K562 (cell line): ENCODE measurements around the gene SELENOW. TPM values are rescaled to one million over a fixed set of nuclear protein-coding genes. Genes with fewer than 3 reads are reported as not detected.

Experiments used
- CLOCK ChIP-seq: fragments of 250-450 bp; sonication (Bioruptor Pico); IDR thresholded peaks from 2 replicates; pipeline ENCODE4 v1.4.0; 2020; ENCODE audit warnings: mild to moderate bottlenecking, moderate library complexity, borderline replicate concordance
- ELF1 ChIP-seq: fragments of 200-800 bp; sonication (Bioruptor generic); IDR thresholded peaks from 2 replicates; pipeline ENCODE4 v1.6.1; 2016; ENCODE audit warnings: missing genetic modification characterization, missing compliant biosample characterization
- HDAC8 ChIP-seq: fragments of 450-650 bp; IDR thresholded peaks from 2 replicates; pipeline ENCODE4 v1.6.1; 2016; ENCODE audit warnings: mild to moderate bottlenecking, missing genetic modification characterization, moderate library complexity, missing compliant biosample characterization
- KAT7 ChIP-seq: sonication (generic); formaldehyde crosslinking; IDR thresholded peaks from 2 replicates; pipeline ENCODE4 v1.8.0; 2022; ENCODE audit warnings: missing genetic modification reagents, mild to moderate bottlenecking, borderline replicate concordance
- POLR2AphosphoS5 ChIP-seq: IDR thresholded peaks from 2 replicates; pipeline ENCODE4 v1.6.1; 2011; ENCODE audit warnings: mild to moderate bottlenecking, low read depth, low read length, moderate library complexity; ENCODE audit not compliant: control insufficient read depth, insufficient read depth
- PTRF ChIP-seq: fragments of 450-650 bp; IDR thresholded peaks from 2 replicates; pipeline ENCODE4 v1.6.1; 2016; ENCODE audit warnings: mild to moderate bottlenecking, missing genetic modification characterization, missing compliant biosample characterization
- SAFB ChIP-seq: fragments of 200-400 bp; formaldehyde crosslinking; IDR thresholded peaks from 2 replicates; pipeline ENCODE4 v1.6.1; 2017; ENCODE audit warnings: low read depth, low read length, borderline replicate concordance
- THRAP3 ChIP-seq: fragments of 450-650 bp; IDR thresholded peaks from 2 replicates; pipeline ENCODE4 v1.6.1; 2016; ENCODE audit warnings: mild to moderate bottlenecking, inconsistent platforms, borderline replicate concordance
- ZMIZ1 ChIP-seq, 2 experiments: fragments of 150-350 bp in 1 of 2; IDR thresholded peaks; 2 replicates each; pipeline ENCODE4 v1.6.1; 2012 to 2016; ENCODE audit warnings: low read depth in 2 of 2, low read length in 2 of 2, mild to moderate bottlenecking in 1 of 2, moderate library complexity in 1 of 2
- polyA plus RNA-seq, 8 experiments: library from polyadenylated mRNA; depleted of rRNA in 4 of 8; stranded (reverse) in 5 of 8; unstranded in 3 of 8; fragments of >200 nt; fragmentation: Nextera tagmentation in 2 of 8; fragmentation: Illumina TruSeq in 1 of 8; extraction: Ambion mirVana in 2 of 8; extraction: Trizol in 1 of 8; gene quantifications; 2 replicates each; pipeline versions ENCODE4 v1.2.1 to v1.2.3, GENCODE V29; 2011 to 2014; ENCODE audit warnings: inconsistent platforms in 1 of 8, missing spikeins in 1 of 8
- total RNA-seq, 7 experiments: library from RNA; depleted of rRNA in 6 of 7; stranded (reverse); fragments of >200 nt in 6 of 7; fragmentation: Illumina TruSeq in 2 of 7; extraction: Trizol in 2 of 7; gene quantifications; 2 replicates each; pipeline versions ENCODE4 v1.2.1 to v1.2.3, GENCODE V29; 2011 to 2021; ENCODE audit warnings: low replicate concordance in 1 of 7

Gene SELENOW
- total and polyA plus RNA-seq, 9 of the 15 experiments (the other 6 are each of a cell fraction or from before 2014, with no cell fraction given), result 91.9 to 279 (median 156) TPM

GRCh38 chr19:47778049-47778953, at the start of gene SELENOW (continued):
- no peak for TF ChIP-seq ZMIZ1 (IDR thresholded peaks at IDR 0.05; ENCODE audit: low read depth in 2 of 2, low read length in 2 of 2)
- TF ChIP-seq THRAP3, result no peak
- TF ChIP-seq HDAC8 (tag), result 0 out of 2 replicates have a peak, but pooled peaks have one; percentile 58
- peak; percentile 26; the same call in 1 of the 2 replicates for TF ChIP-seq KAT7 (CRISPR knock-in tag)
- no peak for TF ChIP-seq PTRF
- peak; percentile 73 for TF ChIP-seq ELF1 (tag)
- TF ChIP-seq POLR2AphosphoS5, result peak; percentile 76; the same call in 1 of the 2 replicates
- no peak for TF ChIP-seq SAFB
- TF ChIP-seq CLOCK (CRISPR knock-in tag), result no peak
